Measurements from ENCODE around the gene STXBP5L.

GRCh38 chr3:121167374-121168139 lies 259.6 kb downstream of the STXBP5L start:
- TF ChIP-seq TSHZ2 (CRISPR knock-in tag; IDR thresholded peaks at IDR 0.05) (no peak), ISL1 (CRISPR knock-in tag; IDR thresholded peaks at IDR 0.05) (no peak), RARB (CRISPR knock-in tag; IDR thresholded peaks at IDR 0.05) (no peak), CSRNP3 (CRISPR knock-in tag; IDR thresholded peaks at IDR 0.05) (no peak), ZNF70 (CRISPR knock-in tag; IDR thresholded peaks at IDR 0.05) (no peak), ZC3H10 (CRISPR knock-in tag; IDR thresholded peaks at IDR 0.05) (no peak), ARNTL (CRISPR knock-in tag; IDR thresholded peaks at IDR 0.05; ENCODE audit: borderline replicate concordance, low read depth) (no peak), CSDC2 (CRISPR knock-in tag; IDR thresholded peaks at IDR 0.05) (no peak), OSR1 (CRISPR knock-in tag; IDR thresholded peaks at IDR 0.05) (no peak)

Data from SK-N-SH treated with all-trans-retinoic acid at 6 μM for 48 hours (cell line).